Colon (tissue), 2 donors: ENCODE results near the gene TAF11.
"Not testable (repeated sequence)": the region's sequence is repeated elsewhere in the genome, so short reads cannot be mapped to it uniquely, and the experiment has no call there.

Experiments
- FAIRE-seq: peaks from 2 replicates; lab custom pipeline; 2012; peaks lifted over from hg19 to GRCh38; lab: Jason Lieb, UNC
- donor health status: control.
- donor health status: control.

Gene TAF11

GRCh38 chr6:34887753-34888513 is at the start of gene TAF11:
Gene TAF11 (minus strand): TSS chr6:34888042. CDS start chr6:34887957, 85 bp downstream.
- no peak for FAIRE-seq

GRCh38 chr6:34934516-34934915 is 46.7 kb upstream of the TAF11 start:
- no peak for FAIRE-seq

- not testable (repeated sequence) for FAIRE-seq
Observed at GRCh38 chr6:34932202-34932601, 44.4 kb upstream of the TAF11 start.

- FAIRE-seq, result no peak
Observed at GRCh38 chr6:34930221-34930620, 42.4 kb upstream of the TAF11 start.

DNA sequence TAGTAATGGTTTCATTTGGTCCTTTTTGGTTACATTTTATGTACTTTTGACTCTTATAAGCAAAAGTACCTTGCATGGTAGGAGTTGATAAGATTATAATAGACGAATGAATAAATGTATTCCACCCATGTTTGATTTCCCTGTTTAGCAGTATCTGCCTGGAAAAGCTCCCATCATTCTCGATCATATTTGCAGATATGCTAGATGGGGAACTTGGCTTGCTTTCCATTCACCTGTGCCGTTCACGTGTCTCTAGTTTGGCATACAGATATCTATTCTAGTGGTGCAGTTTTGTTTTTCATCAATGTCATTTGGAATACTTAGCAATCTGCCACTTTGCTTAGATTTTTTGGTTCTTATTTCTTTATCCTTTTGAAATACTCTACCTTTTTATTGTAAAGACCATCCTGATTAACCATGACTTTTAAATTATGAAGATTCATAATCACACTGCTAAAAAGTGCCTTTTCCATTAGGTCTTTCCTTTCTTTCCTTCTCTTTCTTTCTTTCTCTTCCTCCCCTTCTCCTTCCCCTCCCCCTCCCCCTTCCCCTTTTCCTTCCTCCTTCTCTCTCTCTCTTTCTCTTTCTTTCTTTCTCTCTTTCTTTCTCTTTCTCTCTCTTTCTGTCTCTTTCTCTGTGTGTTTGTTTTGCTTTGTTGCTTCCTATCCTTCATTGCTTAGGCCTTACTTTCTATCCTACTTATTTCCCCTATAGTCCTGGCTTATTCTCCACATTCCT is 41.6 kb upstream of the TAF11 start:
- FAIRE-seq, result no peak

- no peak for FAIRE-seq
Observed at GRCh38 chr6:34928695-34929094, 40.9 kb upstream of the TAF11 start.

- FAIRE-seq, result no peak
Observed at GRCh38 chr6:34928220-34928619, 40.4 kb upstream of the TAF11 start.

DNA sequence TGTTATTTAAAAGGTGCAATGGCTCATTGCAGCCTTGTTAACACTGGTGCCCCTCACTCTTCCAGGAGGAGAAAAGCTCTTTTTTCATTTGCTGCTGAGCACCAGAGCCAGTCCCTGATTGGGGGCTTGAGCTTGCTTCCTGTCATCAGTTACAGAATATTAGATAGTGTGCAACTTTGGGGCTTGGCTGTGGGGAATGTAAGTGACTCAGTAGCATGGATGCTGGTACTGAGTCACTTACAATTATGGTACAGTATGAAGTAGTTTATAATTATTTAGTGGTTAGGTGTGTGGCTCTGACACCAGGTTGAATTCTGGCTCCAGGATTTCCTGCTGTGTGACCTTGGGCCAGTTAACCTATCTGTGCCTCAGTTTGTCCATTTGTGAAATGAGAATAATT is 38.8 kb upstream of the TAF11 start:
- no peak for FAIRE-seq

GRCh38 chr6:34924831-34925625 is 37.2 kb upstream of the TAF11 start:
- no peak for FAIRE-seq

DNA sequence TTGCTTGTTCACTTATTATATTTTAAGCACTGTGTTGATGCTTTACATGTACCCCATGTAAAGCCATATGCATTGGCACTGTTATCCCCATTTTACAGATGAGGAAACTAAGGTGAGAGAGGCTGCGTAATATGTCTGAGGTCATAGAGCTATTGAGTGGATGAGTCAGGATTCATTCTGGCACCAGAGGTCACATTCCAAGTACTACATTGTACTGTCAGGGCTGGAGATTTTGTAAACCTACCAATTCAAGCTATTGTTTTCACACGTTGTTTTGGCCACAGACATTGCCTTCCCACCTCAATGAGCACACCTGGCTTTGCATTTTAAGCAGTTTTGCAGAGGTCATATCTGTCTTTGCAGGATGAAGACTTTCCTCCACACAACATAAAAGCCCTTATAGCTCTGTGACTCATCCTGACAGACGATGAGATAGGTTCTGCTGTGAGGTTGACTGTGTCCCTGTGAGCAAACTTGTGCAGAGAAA is 34.4 kb upstream of the TAF11 start:
- FAIRE-seq, result no peak

- FAIRE-seq, result no peak
Observed at GRCh38 chr6:34920097-34920496, 32.3 kb upstream of the TAF11 start.

- no peak for FAIRE-seq
Observed at GRCh38 chr6:34919651-34920050, 31.8 kb upstream of the TAF11 start.

DNA sequence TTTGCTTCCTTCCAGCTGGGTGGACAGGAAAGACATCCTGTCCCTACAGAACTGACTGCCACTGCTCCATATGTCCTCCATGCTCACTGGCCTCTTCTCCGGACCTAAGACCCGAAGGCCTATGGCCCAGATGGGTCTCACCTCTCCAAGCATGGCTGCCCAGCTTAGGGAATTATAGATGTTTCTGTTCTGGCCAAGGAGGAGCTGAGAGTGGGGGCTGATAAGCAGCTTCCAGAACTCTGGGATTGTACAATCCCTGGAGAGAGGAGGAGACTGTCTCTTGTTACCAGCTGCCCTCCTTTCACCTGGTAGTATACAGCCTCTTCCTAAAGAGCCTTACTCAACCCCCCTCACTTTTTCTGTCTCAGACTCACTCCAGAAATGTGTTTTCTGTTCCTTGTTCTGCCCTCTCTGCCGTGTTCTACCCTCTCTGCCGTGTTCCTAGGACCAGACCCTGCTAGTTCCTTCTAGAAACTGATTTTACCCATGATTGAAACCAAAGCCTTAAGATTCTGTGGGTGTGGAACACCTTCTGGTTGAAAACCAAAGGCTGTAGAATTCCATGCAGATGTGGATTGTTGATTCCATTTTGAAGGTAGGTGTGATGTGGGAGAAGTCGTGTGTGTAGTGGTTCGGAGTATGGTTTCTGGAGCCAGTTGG is 29.9 kb upstream of the TAF11 start:
- no peak for FAIRE-seq

GRCh38 chr6:34916348-34916967 is 28.6 kb upstream of the TAF11 start:
- no peak for FAIRE-seq

DNA sequence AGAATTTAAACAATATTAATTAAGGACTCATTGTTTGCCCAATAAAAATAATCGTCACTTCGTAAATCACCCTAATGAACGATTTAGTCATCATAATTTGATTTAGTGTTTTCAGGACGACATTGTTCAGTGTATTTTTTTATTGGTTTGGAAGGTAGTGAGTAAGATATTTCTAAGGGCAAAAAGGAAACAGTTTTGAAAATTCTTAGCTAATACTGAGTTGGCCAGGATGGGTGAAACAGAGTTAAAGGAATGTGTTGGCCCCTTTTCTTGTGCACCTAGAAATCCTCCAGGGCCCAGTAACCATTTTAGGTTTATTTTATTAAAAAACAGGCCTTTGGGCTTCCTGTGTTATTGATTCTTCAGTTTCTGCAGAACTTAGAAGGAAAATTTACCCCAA is 26.5 kb upstream of the TAF11 start:
- no peak for FAIRE-seq

DNA sequence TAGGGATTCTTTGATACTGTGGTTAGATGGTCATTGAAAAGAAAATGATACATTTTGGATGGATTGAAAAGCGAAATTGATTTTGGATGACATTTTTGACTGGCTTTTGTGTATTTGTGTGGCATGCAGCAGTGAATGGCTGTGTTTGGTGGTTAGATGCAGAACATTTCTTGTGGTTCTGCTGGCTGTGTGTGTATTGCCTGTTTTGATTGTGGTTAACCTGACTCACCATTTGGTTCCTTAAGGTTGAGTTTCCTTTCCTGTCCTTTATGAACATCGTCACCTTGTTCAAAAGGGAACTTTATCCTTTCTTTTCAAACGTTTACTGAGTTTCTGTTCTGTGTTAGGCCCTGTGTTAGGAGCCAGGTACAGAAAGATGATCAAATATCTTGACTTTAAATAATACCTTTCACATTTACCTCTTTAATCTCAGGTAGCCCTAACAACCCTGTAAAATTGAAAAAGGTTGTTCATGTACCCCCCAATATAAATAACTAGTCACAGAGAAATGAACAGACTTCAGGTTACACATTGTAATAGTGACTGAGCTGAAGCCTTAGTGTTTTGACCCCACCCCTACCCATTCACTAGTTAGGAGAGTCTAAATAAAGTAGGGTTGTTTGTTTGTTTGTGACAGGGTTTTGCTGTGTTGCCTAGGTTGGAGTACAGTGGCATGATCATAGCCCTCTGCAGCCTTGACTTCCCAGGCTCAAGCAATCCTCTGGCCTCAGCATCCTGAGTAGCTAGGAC is 25.0 kb upstream of the TAF11 start:
- no peak for FAIRE-seq

- no peak for FAIRE-seq
Observed at GRCh38 chr6:34911822-34912221, 24.0 kb upstream of the TAF11 start.

DNA sequence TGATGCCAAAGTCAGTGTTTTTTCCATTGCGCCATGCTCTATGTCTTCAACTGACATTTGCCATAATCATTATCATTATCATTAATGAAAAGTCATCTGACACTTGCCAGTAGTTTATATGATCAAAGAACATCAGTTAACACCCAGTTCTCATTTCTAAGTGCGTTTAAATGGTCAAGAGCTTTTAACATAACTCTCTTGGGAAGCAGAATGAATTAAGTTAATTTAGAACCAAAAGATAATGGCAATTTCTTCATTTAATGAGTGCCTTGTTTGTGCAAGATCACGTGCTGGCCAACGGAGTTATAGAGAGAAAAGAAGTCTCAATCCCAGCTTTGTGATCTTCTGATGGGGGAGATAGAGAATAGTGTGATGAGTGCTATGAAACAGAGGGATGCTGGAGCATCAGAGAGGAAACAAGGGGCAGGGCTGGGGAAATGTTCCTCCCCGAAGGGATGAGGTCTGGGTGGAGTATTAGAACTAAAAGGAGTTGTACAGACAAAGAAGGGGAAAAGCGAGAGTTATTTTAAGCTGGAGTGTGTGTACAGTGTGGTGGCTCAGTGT is 21.6 kb upstream of the TAF11 start:
- FAIRE-seq, result no peak

DNA sequence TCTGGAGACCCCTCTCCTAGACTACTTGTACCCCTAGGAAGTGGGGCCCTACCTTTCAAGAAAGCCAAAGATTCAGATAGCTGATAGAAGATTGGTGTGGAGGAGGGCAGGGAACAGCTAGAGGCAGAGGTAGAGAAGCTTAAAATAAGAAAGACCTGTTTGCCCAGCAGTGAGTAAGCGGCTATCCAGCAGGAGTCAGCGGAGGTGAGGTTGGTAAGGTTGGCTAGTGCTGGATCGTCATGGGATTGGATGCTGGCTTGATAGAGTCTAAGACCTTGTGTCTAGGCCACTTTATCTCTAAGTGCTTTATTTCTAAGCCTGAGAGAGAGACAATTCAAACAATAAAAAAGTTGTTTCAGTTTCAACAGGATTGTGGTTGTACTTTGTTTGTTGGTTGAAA is 20.4 kb upstream of the TAF11 start:
- no peak for FAIRE-seq

DNA sequence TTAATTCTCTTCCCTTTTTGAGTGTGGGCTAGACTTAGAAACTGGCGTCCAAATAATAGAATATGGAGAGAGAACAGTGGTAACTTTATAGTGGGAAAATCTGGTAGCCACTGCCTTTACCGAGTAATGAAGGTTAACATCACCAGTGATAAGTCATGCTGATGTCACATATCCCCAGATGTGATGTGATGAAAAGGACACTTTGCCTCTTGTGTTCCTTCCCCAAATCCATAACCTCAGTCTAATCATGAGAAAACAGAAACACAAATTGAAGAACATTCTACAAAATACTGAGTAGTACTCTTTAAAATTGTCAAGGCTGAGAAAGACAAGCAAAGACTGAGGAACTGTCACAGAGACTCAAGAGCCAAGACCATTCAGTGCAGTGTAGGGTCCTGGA is 19.0 kb upstream of the TAF11 start:
- no peak for FAIRE-seq
